IPS DF 6.9 (cell line): ENCODE results near the gene CD99L2.

Source experiments
- DNase-seq: peaks from one replicate; pipeline ENCODE4 v3.0.0-alpha.2; 2013; ENCODE audit warnings: low read depth, low spot score
- H3K27ac ChIP-seq: one replicate; pipeline ENCODE4 v1.5.1; 2013; ENCODE audit warnings: low read length, control low read depth
- H3K27me3 ChIP-seq: 2 replicates; pipeline ENCODE4 v1.6.1; 2013; ENCODE audit warnings: mild to moderate bottlenecking, low read length; ENCODE audit not compliant: control insufficient read depth, insufficient read depth
- H3K36me3 ChIP-seq: 2 replicates; pipeline ENCODE4 v1.6.1; 2013; ENCODE audit warnings: low read length; ENCODE audit not compliant: control insufficient read depth, insufficient read depth
- H3K4me1 ChIP-seq: 2 replicates; pipeline ENCODE4 v1.6.1; 2013; ENCODE audit warnings: low read length; ENCODE audit not compliant: control insufficient read depth, insufficient read depth
- H3K4me3 ChIP-seq: 2 replicates; pipeline ENCODE4 v1.5.1; 2013; ENCODE audit warnings: mild to moderate bottlenecking, low read length
- H3K9me3 ChIP-seq: 2 replicates; pipeline ENCODE4 v1.6.1; 2013; ENCODE audit warnings: low read length, inconsistent platforms; ENCODE audit not compliant: control insufficient read depth, insufficient read depth
- WGBS: extraction: QIAGEN DNeasy Blood & Tissue Kit; methylation state at CpG from one replicate; pipeline ENCODE4 v1.1.7; 2013; ENCODE audit warnings: mixed read lengths, missing lambda C conversion rate; ENCODE audit not compliant: insufficient read length, insufficient coverage; 5-methylcytosine and 5-hydroxymethylcytosine counted together

CD99L2 gene

DNA sequence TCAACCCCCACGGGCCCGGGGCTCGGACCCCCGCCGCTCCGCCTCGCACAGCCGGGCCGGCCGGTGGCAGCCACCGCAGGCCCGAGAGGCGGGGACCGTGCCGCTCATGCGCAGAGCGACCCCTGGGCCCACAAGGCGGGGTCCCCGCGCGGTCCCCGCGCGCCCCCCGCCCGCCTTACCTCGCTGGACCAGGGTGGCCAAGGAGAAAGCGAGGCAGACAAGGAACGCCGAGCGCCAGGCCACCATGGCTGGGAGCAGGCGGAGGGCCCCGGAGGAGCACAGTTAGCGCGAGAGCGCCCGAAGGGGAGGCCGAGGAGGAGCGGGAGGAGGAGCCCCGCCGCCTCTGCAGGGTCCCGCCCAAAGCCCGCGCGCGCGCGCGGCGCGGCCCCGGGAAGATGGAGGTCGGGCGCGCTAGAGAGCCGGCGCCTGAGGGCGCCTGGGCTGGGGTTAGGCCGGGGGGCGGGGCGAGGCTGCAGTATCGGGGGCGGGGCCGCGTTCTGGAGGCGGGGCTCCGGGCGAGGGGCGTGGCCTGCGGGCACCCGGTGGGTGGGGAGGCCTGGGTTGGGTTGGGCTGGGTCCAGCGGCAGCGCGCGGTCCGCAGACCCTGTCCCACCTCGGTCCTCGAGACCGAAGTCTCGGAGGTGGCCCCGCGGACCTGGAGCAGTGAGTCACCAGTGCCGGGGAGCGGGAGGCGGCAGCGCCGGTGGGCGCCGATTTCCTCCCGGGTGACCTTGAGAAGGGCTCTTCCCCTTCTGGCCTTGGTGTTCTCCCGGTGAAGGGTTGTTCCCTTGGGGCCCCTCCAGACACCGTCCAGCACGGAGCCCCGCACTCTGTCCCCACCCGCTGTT, at the start of gene CD99L2:
Gene CD99L2 (minus strand): TSS at position 326 of the 848 bp plus-strand sequence. CDS start 80 bp downstream, at position 246.
- H3K4me1 ChIP-seq = peaks cover 8% of the 10 kb centered on the region; the same call in 1 of the 2 replicates
- no peak for DNase-seq
- no peaks in the 10 kb centered on the region for H3K36me3 ChIP-seq
- peak within 1 kb of the TSS; percentile 90; the same call in 1 of the 2 replicates for H3K4me3 ChIP-seq
- no CpG with 5 or more reads among the region's 95 CpGs for WGBS
- no peaks in the 10 kb centered on the region for H3K9me3 ChIP-seq
- H3K27me3 ChIP-seq = no peaks in the 10 kb centered on the region
- no peak within 1 kb of the TSS for H3K27ac ChIP-seq

GRCh38 chrX:150944233-150944632, 45.8 kb upstream of the CD99L2 start:
- Histone ChIP-seq H3K27me3 (no peaks in the 10 kb centered on the region), H3K4me3 (no peak overlapping the region), H3K27ac (no peak overlapping the region), H3K9me3 (no peaks in the 10 kb centered on the region), H3K4me1 (0 out of 2 replicates have a peak, but pooled peaks cover 1% of the 10 kb centered on the region), H3K36me3 (no peaks in the 10 kb centered on the region)
- no CpG with 5 or more reads among the region's 3 CpGs for WGBS
- DNase-seq = peak; percentile 35

- H3K27me3 ChIP-seq = no peaks in the 10 kb centered on the region
- no CpG with 5 or more reads among the region's 9 CpGs for WGBS
- DNase-seq = no peak
- H3K36me3 ChIP-seq = no peaks in the 10 kb centered on the region
- no peak overlapping the region for H3K27ac ChIP-seq
- 0 out of 2 replicates have a peak, but pooled peaks cover 1% of the 10 kb centered on the region for H3K4me1 ChIP-seq
- H3K9me3 ChIP-seq = no peaks in the 10 kb centered on the region
- H3K4me3 ChIP-seq = no peak overlapping the region
These were observed 44.6 kb upstream of the CD99L2 start for GRCh38 chrX:150942942-150943594.

GRCh38 chrX:150941580-150941979, 43.1 kb upstream of the CD99L2 start:
- Histone ChIP-seq H3K4me1 (no peaks in the 10 kb centered on the region), H3K36me3 (no peaks in the 10 kb centered on the region), H3K4me3 (no peak overlapping the region), H3K27ac (no peak overlapping the region), H3K9me3 (no peaks in the 10 kb centered on the region), H3K27me3 (no peaks in the 10 kb centered on the region)
- DNase-seq = no peak
- no CpG with 5 or more reads among the region's 2 CpGs for WGBS

DNA sequence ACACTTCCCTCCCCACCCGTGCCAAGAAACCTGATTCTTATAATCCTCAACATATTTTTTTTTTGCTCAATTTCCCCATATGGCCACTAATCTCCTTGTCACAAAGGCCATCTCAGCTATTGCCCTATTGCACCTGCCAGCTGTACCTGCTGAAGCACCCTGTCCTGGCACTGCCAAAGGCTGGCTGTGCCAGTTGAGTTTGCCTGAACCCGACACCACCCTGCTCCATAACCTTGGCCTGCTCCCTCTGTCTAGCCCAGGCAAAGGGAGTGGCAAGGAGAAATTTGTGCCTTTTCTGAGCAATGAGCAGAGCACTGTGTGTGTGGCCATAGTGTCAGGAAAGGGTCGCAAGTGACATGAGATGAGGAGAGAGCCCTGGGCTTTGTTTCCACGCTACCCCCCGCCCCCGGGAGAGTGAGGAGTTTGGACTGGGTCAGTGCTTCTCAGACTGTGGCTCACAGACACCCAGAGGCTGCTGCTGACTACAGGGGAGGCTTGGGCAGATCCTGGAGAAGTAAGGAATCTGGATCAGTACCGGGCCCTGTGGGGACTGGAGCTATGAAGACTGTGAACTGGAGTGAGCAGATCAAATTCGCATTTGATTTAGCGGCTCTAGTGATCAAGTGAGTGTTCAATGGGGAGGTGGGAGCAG, 42.5 kb upstream of the CD99L2 start:
- no peak for DNase-seq
- WGBS = no CpG with 5 or more reads among the region's 9 CpGs
- H3K4me1 ChIP-seq = no peaks in the 10 kb centered on the region; the same call in 1 of the 2 replicates
- H3K36me3 ChIP-seq = no peaks in the 10 kb centered on the region
- no peak overlapping the region for H3K4me3 ChIP-seq
- H3K27me3 ChIP-seq = no peaks in the 10 kb centered on the region
- no peaks in the 10 kb centered on the region for H3K9me3 ChIP-seq
- no peak overlapping the region for H3K27ac ChIP-seq

DNA sequence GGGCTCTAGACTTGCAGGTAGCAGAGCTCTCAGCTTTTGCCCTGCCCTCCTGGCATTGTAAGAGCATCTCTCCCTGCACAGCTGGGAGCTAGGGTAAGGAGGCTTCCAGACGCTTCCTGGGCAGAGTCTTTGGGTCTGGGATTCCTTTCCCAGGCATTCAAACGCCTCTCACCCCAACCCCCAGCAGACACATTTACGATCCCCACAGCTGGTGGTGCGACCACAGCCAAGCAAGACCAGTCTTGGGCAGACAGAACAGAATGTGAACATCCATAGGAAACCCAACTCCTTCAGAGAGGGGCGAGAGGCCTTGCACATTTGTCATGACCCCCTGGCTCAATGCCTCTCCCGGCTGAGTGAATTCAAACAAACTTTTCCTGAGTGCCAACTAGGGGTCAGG, 38.1 kb upstream of the CD99L2 start:
- Histone ChIP-seq H3K27me3 (no peaks in the 10 kb centered on the region), H3K36me3 (no peaks in the 10 kb centered on the region), H3K9me3 (no peaks in the 10 kb centered on the region), H3K4me1 (peaks cover 2% of the 10 kb centered on the region), H3K27ac (no peak overlapping the region), H3K4me3 (no peak overlapping the region)
- no CpG with 5 or more reads among the region's 6 CpGs for whole genome bisulfite sequencing
- DNase-seq = no peak

DNA sequence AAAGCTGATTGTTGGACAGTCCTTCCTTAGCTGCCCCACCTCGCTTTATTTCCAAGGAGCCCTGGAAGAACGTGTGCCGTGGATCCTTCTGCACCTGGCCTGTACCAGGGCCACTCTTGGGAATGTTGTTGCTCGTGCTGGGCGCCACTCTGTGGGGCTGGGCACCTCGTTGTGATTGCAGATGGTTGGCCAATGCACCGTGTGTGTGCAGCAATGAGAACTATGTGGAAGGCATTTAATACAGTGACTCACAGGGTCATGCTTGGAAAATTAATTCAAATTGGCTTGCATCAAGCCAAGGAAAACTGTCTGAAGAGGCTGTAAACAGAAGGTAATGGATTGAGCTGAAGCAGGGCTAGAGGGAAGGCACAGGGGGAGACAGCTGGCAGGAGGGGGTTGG, 37.0 kb upstream of the CD99L2 start:
- DNase-seq = no peak

DNA sequence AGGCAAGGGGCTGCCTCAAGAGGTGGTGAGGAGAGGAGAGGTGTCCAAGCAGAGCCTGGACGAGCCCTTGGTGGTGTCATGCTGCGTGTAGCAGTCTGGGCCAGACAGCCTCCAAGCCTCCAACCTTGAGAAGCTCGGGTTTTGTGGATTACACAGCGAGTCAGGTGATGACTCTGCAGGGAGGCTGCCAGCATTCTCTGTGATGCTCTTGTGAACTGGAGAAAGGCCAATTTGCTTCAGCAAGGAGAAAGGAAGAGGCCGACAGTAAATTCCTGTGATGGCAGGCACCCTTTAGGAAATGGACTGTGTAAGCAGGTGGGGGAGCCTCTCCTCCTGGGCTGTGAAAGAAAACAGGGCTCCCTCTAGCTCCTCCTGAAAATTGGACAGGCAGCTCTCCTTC, 36.0 kb upstream of the CD99L2 start:
- no peaks in the 10 kb centered on the region for H3K36me3 ChIP-seq
- H3K27me3 ChIP-seq = no peaks in the 10 kb centered on the region
- H3K4me3 ChIP-seq = no peak overlapping the region
- WGBS = no CpG with 5 or more reads among the region's 5 CpGs
- peaks cover 2% of the 10 kb centered on the region for H3K4me1 ChIP-seq
- no peak overlapping the region for H3K27ac ChIP-seq
- no peaks in the 10 kb centered on the region for H3K9me3 ChIP-seq
- peak; percentile 33 for DNase-seq

More for the DNA sequence above, 37.0 kb upstream of the CD99L2 start:
- H3K27me3 ChIP-seq = no peaks in the 10 kb centered on the region
- no peaks in the 10 kb centered on the region for H3K36me3 ChIP-seq
- H3K4me3 ChIP-seq = no peak overlapping the region
- no CpG with 5 or more reads among the region's 7 CpGs for WGBS
- no peak overlapping the region for H3K27ac ChIP-seq
- no peaks in the 10 kb centered on the region for H3K9me3 ChIP-seq
- peaks cover 2% of the 10 kb centered on the region for H3K4me1 ChIP-seq

- Histone ChIP-seq H3K36me3 (no peaks in the 10 kb centered on the region), H3K4me1 (peaks cover 2% of the 10 kb centered on the region), H3K27ac (no peak overlapping the region), H3K27me3 (no peaks in the 10 kb centered on the region), H3K9me3 (no peaks in the 10 kb centered on the region), H3K4me3 (no peak overlapping the region)
- no CpG with 5 or more reads among the region's 5 CpGs for WGBS
- DNase-seq = no peak
These were observed 35.5 kb upstream of the CD99L2 start for GRCh38 chrX:150933945-150934350.

DNA sequence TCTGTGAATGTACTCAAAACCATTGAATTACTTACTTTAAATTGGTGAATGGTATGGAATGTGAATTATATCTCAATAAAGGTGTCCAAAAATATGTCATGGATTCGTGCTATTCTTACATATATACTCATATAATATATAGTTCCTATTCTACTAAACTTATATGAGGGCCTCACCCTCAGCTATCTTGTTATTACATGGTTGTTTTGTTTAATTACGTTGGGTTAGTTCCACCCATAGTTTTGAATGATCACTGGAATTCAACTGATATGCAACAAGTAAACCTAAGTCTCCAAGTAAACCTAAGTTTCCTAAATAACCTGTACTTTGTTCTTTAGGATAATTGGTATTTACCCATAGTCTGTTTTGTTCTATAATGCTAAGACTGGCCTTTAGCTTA, 30.6 kb upstream of the CD99L2 start:
- DNase-seq = no peak
- Histone ChIP-seq H3K9me3 (no peaks in the 10 kb centered on the region), H3K27ac (no peak overlapping the region), H3K4me3 (no peak overlapping the region), H3K27me3 (no peaks in the 10 kb centered on the region), H3K36me3 (no peaks in the 10 kb centered on the region), H3K4me1 (peaks cover 2% of the 10 kb centered on the region; the same call in 1 of the 2 replicates)
- no CpG with 5 or more reads among the region's 2 CpGs for WGBS
